Spinal cord (tissue), 10 donors: ENCODE results near the gene DAAM2. TPM values are rescaled to one million over a fixed set of nuclear protein-coding genes. Genes with fewer than 3 reads are reported as not detected.
A peak's percentile ranks its signal among the peaks of the same experiment; 100 is the strongest.

Experiments
- DNase-seq, 6 donors: peaks; one replicate each; pipeline versions ENCODE4 v3.0.0 to v3.0.0-alpha.2; 2013 to 2015; ENCODE audit warnings: low spot score in 6 of 6, low read depth in 4 of 6
- H3K27ac ChIP-seq: one replicate; pipeline ENCODE4 v1.5.1; 2013; ENCODE audit warnings: low read depth, low read length, control low read depth
- H3K27me3 ChIP-seq: one replicate; pipeline ENCODE4 v1.6.1; 2013; ENCODE audit warnings: low read length; ENCODE audit not compliant: control insufficient read depth, insufficient read depth
- H3K36me3 ChIP-seq: one replicate; pipeline ENCODE4 v1.6.1; 2013; ENCODE audit warnings: low read length; ENCODE audit not compliant: control insufficient read depth, insufficient read depth
- H3K4me1 ChIP-seq: one replicate; pipeline ENCODE4 v1.6.1; 2013; ENCODE audit warnings: low read length; ENCODE audit not compliant: control insufficient read depth, insufficient read depth
- H3K4me3 ChIP-seq: one replicate; pipeline ENCODE4 v1.5.1; 2013; ENCODE audit warnings: low read depth, low read length, control low read depth
- H3K9me3 ChIP-seq: one replicate; pipeline ENCODE4 v1.6.1; 2013; ENCODE audit warnings: low read length; ENCODE audit not compliant: control insufficient read depth, insufficient read depth
- WGBS: methylation state at CpG from one replicate; pipeline ENCODE4 v1.1.5; 2013; ENCODE audit warnings: missing lambda C conversion rate; ENCODE audit not compliant: insufficient coverage; 5-methylcytosine and 5-hydroxymethylcytosine counted together
- polyA plus RNA-seq, 2 donors: library from polyadenylated mRNA; unstranded; fragments of 120-200 nt; gene quantifications; one replicate each; pipeline ENCODE4 v1.2.1, GENCODE V29; 2013; ENCODE audit not compliant: insufficient read length in 2 of 2
- total RNA-seq, 2 donors: library from RNA; depleted of rRNA in 1 of 2; stranded (reverse); fragments of 120-200 nt in 1 of 2; fragments of >200 nt in 1 of 2; gene quantifications; one replicate each; pipeline versions ENCODE4 v1.2.3 to v1.2.4, GENCODE V29; 2013 to 2014
- donor health status: healthy.

DAAM2 gene
- total and polyA plus RNA-seq, 4 donors, result 79.5 to 159 (median 107) TPM

- 90% methylated on average over 1 of the region's 1 CpG for WGBS
- no peak overlapping the region for H3K27ac ChIP-seq
- H3K9me3 ChIP-seq, result no peaks in the 10 kb centered on the region
These were observed 153.4 kb downstream of the DAAM2 start for GRCh38 chr6:39945626-39946025.

GRCh38 chr6:39947611-39948068 lies 155.5 kb downstream of the DAAM2 start:
- H3K27me3 ChIP-seq, result no peaks in the 10 kb centered on the region
- H3K27ac ChIP-seq, result no peak overlapping the region
- DNase-seq, result no peak
- no peaks in the 10 kb centered on the region for H3K4me1 ChIP-seq
- H3K4me3 ChIP-seq, result no peak overlapping the region
- no peaks in the 10 kb centered on the region for H3K9me3 ChIP-seq
- WGBS, result 19% methylated on average over 3 of the region's 5 CpGs
- H3K36me3 ChIP-seq, result no peaks in the 10 kb centered on the region

More at GRCh38 chr6:39945626-39946025, 153.4 kb downstream of the DAAM2 start:
- no peaks in the 10 kb centered on the region for H3K4me1 ChIP-seq
- H3K27me3 ChIP-seq, result no peaks in the 10 kb centered on the region
- no peaks in the 10 kb centered on the region for H3K36me3 ChIP-seq
- no peak overlapping the region for H3K4me3 ChIP-seq
- no peak for DNase-seq

- H3K36me3 ChIP-seq, result no peaks in the 10 kb centered on the region
- no peaks in the 10 kb centered on the region for H3K9me3 ChIP-seq
- no peaks in the 10 kb centered on the region for H3K4me1 ChIP-seq
- H3K27me3 ChIP-seq, result no peaks in the 10 kb centered on the region
- no peak for DNase-seq
- no CpG with 5 or more reads among the region's 5 CpGs for WGBS
- no peak overlapping the region for H3K27ac ChIP-seq
- H3K4me3 ChIP-seq, result no peak overlapping the region
These were observed 156.1 kb downstream of the DAAM2 start for GRCh38 chr6:39948199-39948791.

GRCh38 chr6:39950125-39950720 lies 158.0 kb downstream of the DAAM2 start:
- Histone ChIP-seq H3K27ac (no peak overlapping the region), H3K36me3 (no peaks in the 10 kb centered on the region), H3K4me3 (no peak overlapping the region)

GRCh38 chr6:39951191-39951590 lies 159.0 kb downstream of the DAAM2 start:
- H3K27me3 ChIP-seq, result no peaks in the 10 kb centered on the region
- H3K36me3 ChIP-seq, result no peaks in the 10 kb centered on the region
- DNase-seq, result no peak
- H3K4me1 ChIP-seq, result no peaks in the 10 kb centered on the region
- no peaks in the 10 kb centered on the region for H3K9me3 ChIP-seq
- WGBS, result 85% methylated on average over 5 of the region's 5 CpGs
- H3K27ac ChIP-seq, result no peak overlapping the region
- no peak overlapping the region for H3K4me3 ChIP-seq

More at GRCh38 chr6:39950125-39950720, 158.0 kb downstream of the DAAM2 start:
- H3K9me3 ChIP-seq, result no peaks in the 10 kb centered on the region
- DNase-seq, result no peak
- no peaks in the 10 kb centered on the region for H3K27me3 ChIP-seq
- no peaks in the 10 kb centered on the region for H3K4me1 ChIP-seq

- peak in 2 of 6 donors; percentile 28 to 47 for DNase-seq
- Histone ChIP-seq H3K27me3 (no peaks in the 10 kb centered on the region), H3K4me1 (no peaks in the 10 kb centered on the region), H3K36me3 (no peaks in the 10 kb centered on the region), H3K4me3 (no peak overlapping the region), H3K9me3 (no peaks in the 10 kb centered on the region), H3K27ac (no peak overlapping the region)
- 67% methylated on average over 1 of the region's 1 CpG for WGBS
These were observed 159.5 kb downstream of the DAAM2 start for GRCh38 chr6:39951716-39952115.

GRCh38 chr6:39952167-39952566 lies 160.0 kb downstream of the DAAM2 start:
- Histone ChIP-seq H3K36me3 (no peaks in the 10 kb centered on the region), H3K4me3 (no peak overlapping the region), H3K9me3 (no peaks in the 10 kb centered on the region), H3K4me1 (no peaks in the 10 kb centered on the region), H3K27me3 (no peaks in the 10 kb centered on the region), H3K27ac (no peak overlapping the region)
- WGBS, result no CpG with 5 or more reads among the region's 4 CpGs
- peak in 1 of 6 donors; percentile 59 for DNase-seq

GRCh38 chr6:39953076-39953618 lies 161.0 kb downstream of the DAAM2 start:
- Histone ChIP-seq H3K36me3 (no peaks in the 10 kb centered on the region), H3K9me3 (no peaks in the 10 kb centered on the region), H3K27me3 (no peaks in the 10 kb centered on the region), H3K4me3 (no peak overlapping the region), H3K27ac (no peak overlapping the region), H3K4me1 (no peaks in the 10 kb centered on the region)
- DNase-seq, result no peak
- WGBS, result 64% methylated on average over 2 of the region's 2 CpGs
